Liver (tissue), 9 donors: ENCODE measurements around the gene CEP89. TPM values are rescaled to one million over a fixed set of nuclear protein-coding genes. Genes with fewer than 3 reads are reported as not detected.

Experiments used
- DNase-seq: peaks from one replicate; pipeline ENCODE4 v3.0.0-alpha.2; 2017; ENCODE audit warnings: low spot score
- H3K27ac ChIP-seq, 2 donors: one replicate each; pipeline ENCODE4 v1.7.0; 2013; ENCODE audit warnings: inconsistent platforms in 2 of 2, low read length in 2 of 2, control low read depth in 1 of 2, low read depth in 1 of 2, mild to moderate bottlenecking in 1 of 2
- H3K27me3 ChIP-seq, 4 donors: one replicate each; pipeline versions ENCODE4 v1.6.1 to v1.7.0; 2013; ENCODE audit warnings: low read length in 3 of 4, inconsistent platforms in 1 of 4, mild to moderate bottlenecking in 1 of 4, moderate library complexity in 1 of 4; ENCODE audit not compliant: control insufficient read depth in 4 of 4, insufficient read depth in 4 of 4
- H3K36me3 ChIP-seq, 4 donors: one replicate each; pipeline versions ENCODE4 v1.6.1 to v1.7.0; 2013; ENCODE audit warnings: low read length in 3 of 4, mild to moderate bottlenecking in 3 of 4, low read depth in 1 of 4, moderate library complexity in 1 of 4; ENCODE audit not compliant: control insufficient read depth in 4 of 4, insufficient read depth in 3 of 4
- H3K4me1 ChIP-seq, 4 donors: one replicate each; pipeline versions ENCODE4 v1.6.1 to v1.7.0; 2013; ENCODE audit warnings: low read length in 3 of 4, mild to moderate bottlenecking in 3 of 4, moderate library complexity in 1 of 4; ENCODE audit not compliant: control insufficient read depth in 4 of 4, insufficient read depth in 4 of 4
- H3K4me3 ChIP-seq, 3 donors: one replicate each; pipeline versions ENCODE4 v1.6.1 to v1.7.0; 2013; ENCODE audit warnings: low read length in 3 of 3, control low read depth in 1 of 3, low read depth in 1 of 3, mild to moderate bottlenecking in 1 of 3
- H3K9ac ChIP-seq, 2 donors: one replicate each; pipeline ENCODE4 v1.7.0; 2013; ENCODE audit warnings: low read length in 2 of 2, mild to moderate bottlenecking in 2 of 2, moderate library complexity in 2 of 2, control low read depth in 1 of 2, low read depth in 1 of 2
- H3K9me3 ChIP-seq, 4 donors: one replicate each; pipeline versions ENCODE4 v1.6.1 to v1.7.0; 2013; ENCODE audit warnings: low read length in 3 of 4; ENCODE audit not compliant: control insufficient read depth in 4 of 4
- ATF3 ChIP-seq: IDR thresholded peaks from 2 replicates; pipeline ENCODE4 v1.6.1; 2016; ENCODE audit warnings: antibody characterized with exemption
- CTCF ChIP-seq: fragments of 150-350 bp; IDR thresholded peaks from 2 replicates; pipeline ENCODE4 v1.5.1; 2017; ENCODE audit warnings: improper control_type of control experiment, low read depth, low read length; ENCODE audit not compliant: missing input control
- EGR1 ChIP-seq, 2 donors: IDR thresholded peaks; 2 replicates each; pipeline ENCODE4 v1.6.1; 2016 to 2018; ENCODE audit warnings: antibody characterized with exemption in 2 of 2, low read depth in 2 of 2
- FOXA1 ChIP-seq: IDR thresholded peaks from 2 replicates; pipeline ENCODE4 v1.6.1; 2016; ENCODE audit warnings: antibody characterized with exemption
- FOXA2 ChIP-seq: IDR thresholded peaks from 2 replicates; pipeline ENCODE4 v1.6.1; 2016; ENCODE audit warnings: antibody characterized with exemption
- GABPA ChIP-seq, 2 donors: IDR thresholded peaks in 1 of 2; conservative IDR thresholded peaks in 1 of 2; 2 replicates each; pipeline ENCODE4 v1.6.1; 2016; ENCODE audit warnings: antibody characterized with exemption in 2 of 2, mild to moderate bottlenecking in 1 of 2, moderate library complexity in 1 of 2
- HNF4A ChIP-seq, 2 donors: conservative IDR thresholded peaks; 2 replicates each; pipeline ENCODE4 v1.6.1; 2016; ENCODE audit warnings: antibody characterized with exemption in 2 of 2, mild to moderate bottlenecking in 2 of 2
- HNF4G ChIP-seq: IDR thresholded peaks from 2 replicates; pipeline ENCODE4 v1.6.1; 2016; ENCODE audit warnings: antibody characterized with exemption
- JUND ChIP-seq, 2 donors: IDR thresholded peaks; 2 replicates each; pipeline ENCODE4 v1.6.1; 2016; ENCODE audit warnings: antibody characterized with exemption in 2 of 2
- MAX ChIP-seq: IDR thresholded peaks from 2 replicates; pipeline ENCODE4 v1.6.1; 2016; ENCODE audit warnings: antibody characterized with exemption
- NR2F2 ChIP-seq: IDR thresholded peaks from 2 replicates; pipeline ENCODE4 v1.6.1; 2016; ENCODE audit warnings: antibody characterized with exemption
- RAD21 ChIP-seq, 2 donors: IDR thresholded peaks; 2 replicates each; pipeline ENCODE4 v1.6.1; 2016; ENCODE audit warnings: antibody characterized with exemption in 2 of 2, mild to moderate bottlenecking in 2 of 2
- REST ChIP-seq: IDR thresholded peaks from 2 replicates; pipeline ENCODE4 v1.6.1; 2016; ENCODE audit warnings: antibody characterized with exemption, mild to moderate bottlenecking
- RXRA ChIP-seq, 2 donors: IDR thresholded peaks; 2 replicates each; pipeline ENCODE4 v1.6.1; 2017 to 2018; ENCODE audit warnings: antibody characterized with exemption in 2 of 2, mild to moderate bottlenecking in 1 of 2
- SP1 ChIP-seq: IDR thresholded peaks from 2 replicates; pipeline ENCODE4 v1.6.1; 2018; ENCODE audit warnings: antibody characterized with exemption, mild to moderate bottlenecking
- TAF1 ChIP-seq: conservative IDR thresholded peaks from 2 replicates; pipeline ENCODE4 v1.6.1; 2016; ENCODE audit warnings: antibody characterized with exemption, mild to moderate bottlenecking
- YY1 ChIP-seq: IDR thresholded peaks from 2 replicates; pipeline ENCODE4 v1.6.1; 2016; ENCODE audit warnings: antibody characterized with exemption, mild to moderate bottlenecking
- ZBTB33 ChIP-seq: IDR thresholded peaks from 2 replicates; pipeline ENCODE4 v1.6.1; 2016; ENCODE audit warnings: antibody characterized with exemption
- WGBS: extraction: QIAGEN DNeasy Blood & Tissue Kit; methylation state at CpG from one replicate; pipeline ENCODE4 v1.1.7; 2013; 5-methylcytosine and 5-hydroxymethylcytosine counted together
- polyA plus RNA-seq, 2 donors: library from polyadenylated mRNA; stranded (reverse) in 1 of 2; unstranded in 1 of 2; fragments of 200-250 nt in 1 of 2; fragments of >200 nt in 1 of 2; fragmentation: Nextera tagmentation in 1 of 2; extraction: Ambion mirVana in 1 of 2; gene quantifications; one replicate each; pipeline versions ENCODE4 v1.2.1 to v1.2.3, GENCODE V29; 2013 to 2015
- total RNA-seq, 2 donors: library from RNA; depleted of rRNA; stranded (reverse); fragments of >200 nt; gene quantifications; one replicate each; pipeline ENCODE4 v1.2.3, GENCODE V29; 2014
- donor health status: healthy.
- donor health status: healthy.
- donor health status: healthy.
- donor health status: healthy.
- donor health status: healthy.

Gene CEP89
- total and polyA plus RNA-seq, 4 donors, result 2.0 to 2.9 (median 2.4) TPM

GRCh38 chr19:32869369-32869965 lies 102.3 kb downstream of the CEP89 start, which contains the start of gene SLC7A9:
Gene SLC7A9, minus strand, starts transcription at chr19:32869767. Its CDS starts 1,233 bp downstream, at chr19:32868534.
- Histone ChIP-seq H3K27me3 (no peaks in the 10 kb centered on the region), H3K9me3 (no peaks in the 10 kb centered on the region), H3K9ac (peak within 1 kb of the TSS; percentile 14 to 17), H3K4me3 (peak within 1 kb of the TSS in 2 of 3 donors; percentile 54 to 56), H3K4me1 (peaks cover 3 to 21% (median 9%) of the 10 kb centered on the region in 4 donors), H3K27ac (peak within 1 kb of the TSS; percentile 20 to 73), H3K36me3 (no peaks in the 10 kb centered on the region)
- no peak for TF ChIP-seq MAX
- peak; percentile 31 to 36 for TF ChIP-seq RAD21 (IDR thresholded peaks at IDR 0.05)
- TF ChIP-seq ZBTB33, result no peak
- TF ChIP-seq HNF4G, result peak; percentile 64
- peak; percentile 91 to 93 for TF ChIP-seq HNF4A (conservative IDR thresholded peaks at IDR 0.05)
- TF ChIP-seq NR2F2, result peak; percentile 58
- TF ChIP-seq TAF1, result peak; percentile 81
- peak; percentile 90 for TF ChIP-seq SP1
- peak in 1 of 2 donors; percentile 55 for TF ChIP-seq GABPA (IDR thresholded peaks at IDR 0.05 in 1 of 2, conservative IDR thresholded peaks at IDR 0.05 in 1 of 2)
- TF ChIP-seq FOXA1, result peak; percentile 66
- TF ChIP-seq RXRA (IDR thresholded peaks at IDR 0.05), result peak; percentile 74 to 79
- no peak for TF ChIP-seq EGR1 (IDR thresholded peaks at IDR 0.05; ENCODE audit: low read depth in 2 of 2)
- no peak for TF ChIP-seq ATF3
- TF ChIP-seq YY1, result peak; percentile 91
- peak; percentile 29 to 57 for TF ChIP-seq JUND (IDR thresholded peaks at IDR 0.05)
- peak; percentile 51 for TF ChIP-seq FOXA2
- peak; percentile 89 for TF ChIP-seq REST
- TF ChIP-seq CTCF, result no peak
- no peak for DNase-seq
- 35% methylated on average over 14 of the region's 14 CpGs for WGBS
